Epithelial cell of esophagus (primary cell): ENCODE data around the gene TNNT3.
"Not testable (repeated sequence)": the region's sequence is repeated elsewhere in the genome, so short reads cannot be mapped to it uniquely, and the experiment has no call there.

Experiments
- DNase-seq: peaks from one replicate; pipeline ENCODE4 v3.0.0; 2010; ENCODE audit warnings: low read depth
- H3K4me3 ChIP-seq: 2 replicates; pipeline ENCODE4 v1.5.1; 2011; ENCODE audit warnings: mild to moderate bottlenecking, low read length, control low read depth
- TF ChIP-seq, protein P1 (sequence below): IDR thresholded peaks from 2 replicates; pipeline ENCODE4 v1.5.1; 2011; ENCODE audit warnings: low read depth, mild to moderate bottlenecking, low read length, control low read depth, inconsistent platforms; ENCODE audit not compliant: insufficient read depth; ENCODE audit errors: missing control alignments

The TNNT3 gene

DNA sequence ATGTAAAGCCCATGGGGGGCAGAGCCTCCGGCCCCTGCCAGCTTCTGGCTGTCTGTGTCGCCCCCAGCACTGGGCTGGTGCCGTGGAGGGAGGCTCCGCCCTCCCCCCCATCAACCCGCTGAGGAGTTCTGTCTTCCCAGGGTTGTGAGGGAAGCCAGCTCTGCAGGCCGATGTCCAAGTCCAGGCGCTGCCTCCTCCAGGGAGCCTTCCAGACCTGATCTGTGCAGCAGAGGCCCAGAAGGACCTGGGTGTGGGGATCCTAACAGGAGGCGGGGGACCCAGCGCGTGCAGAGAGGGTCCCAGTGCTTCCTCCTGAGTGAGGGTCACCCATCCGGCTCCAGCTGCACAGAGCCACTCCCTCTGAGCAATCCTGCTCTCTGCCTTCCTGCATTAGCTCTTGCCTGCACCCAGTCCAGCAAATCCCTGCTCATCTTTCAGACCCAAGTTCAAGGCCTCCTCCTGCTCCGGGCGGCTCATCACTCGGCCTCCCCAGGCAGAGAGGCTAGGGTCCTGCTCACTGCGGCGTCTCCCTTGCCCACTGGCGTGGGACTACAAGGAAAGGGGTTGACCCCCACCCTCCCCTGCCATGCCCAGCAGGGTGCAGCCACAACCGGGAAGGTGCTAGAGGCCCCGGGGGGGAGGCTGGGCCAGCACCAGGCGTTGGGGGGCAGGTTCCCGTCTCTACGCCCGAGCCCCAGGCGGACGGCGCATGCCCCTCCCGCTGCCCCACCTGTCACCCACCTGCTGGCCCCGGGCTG lies 44.2 kb upstream of the TNNT3 start:
- DNase-seq: no peak
- no peak overlapping the region for H3K4me3 ChIP-seq
- TF ChIP-seq, protein P1, sequence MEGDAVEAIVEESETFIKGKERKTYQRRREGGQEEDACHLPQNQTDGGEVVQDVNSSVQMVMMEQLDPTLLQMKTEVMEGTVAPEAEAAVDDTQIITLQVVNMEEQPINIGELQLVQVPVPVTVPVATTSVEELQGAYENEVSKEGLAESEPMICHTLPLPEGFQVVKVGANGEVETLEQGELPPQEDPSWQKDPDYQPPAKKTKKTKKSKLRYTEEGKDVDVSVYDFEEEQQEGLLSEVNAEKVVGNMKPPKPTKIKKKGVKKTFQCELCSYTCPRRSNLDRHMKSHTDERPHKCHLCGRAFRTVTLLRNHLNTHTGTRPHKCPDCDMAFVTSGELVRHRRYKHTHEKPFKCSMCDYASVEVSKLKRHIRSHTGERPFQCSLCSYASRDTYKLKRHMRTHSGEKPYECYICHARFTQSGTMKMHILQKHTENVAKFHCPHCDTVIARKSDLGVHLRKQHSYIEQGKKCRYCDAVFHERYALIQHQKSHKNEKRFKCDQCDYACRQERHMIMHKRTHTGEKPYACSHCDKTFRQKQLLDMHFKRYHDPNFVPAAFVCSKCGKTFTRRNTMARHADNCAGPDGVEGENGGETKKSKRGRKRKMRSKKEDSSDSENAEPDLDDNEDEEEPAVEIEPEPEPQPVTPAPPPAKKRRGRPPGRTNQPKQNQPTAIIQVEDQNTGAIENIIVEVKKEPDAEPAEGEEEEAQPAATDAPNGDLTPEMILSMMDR: no peak

DNA sequence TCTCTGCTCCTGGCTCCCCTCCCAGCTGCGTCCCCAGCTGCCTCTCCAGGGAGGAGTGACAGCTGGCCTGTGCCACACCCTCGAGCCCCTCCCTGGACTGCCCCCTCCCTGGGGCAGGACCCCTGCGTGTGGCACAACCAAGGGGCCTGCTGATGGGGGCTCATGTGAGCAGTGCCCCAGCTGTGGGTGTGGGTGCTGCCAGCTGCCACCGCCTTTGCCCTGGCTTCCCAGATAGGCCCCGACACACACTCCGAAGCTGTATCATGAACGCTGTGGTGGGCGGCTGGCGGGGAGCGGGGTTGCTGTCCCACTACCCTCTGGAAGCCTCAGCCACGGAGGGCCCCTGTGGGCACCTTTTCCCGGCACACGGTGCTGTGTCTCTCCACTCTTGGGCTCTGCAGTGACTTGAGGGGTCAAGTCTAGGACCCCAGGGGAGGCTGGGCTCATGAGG lies 43.6 kb upstream of the TNNT3 start:
- DNase-seq, H3K4me3 ChIP-seq: not testable (repeated sequence)

DNA sequence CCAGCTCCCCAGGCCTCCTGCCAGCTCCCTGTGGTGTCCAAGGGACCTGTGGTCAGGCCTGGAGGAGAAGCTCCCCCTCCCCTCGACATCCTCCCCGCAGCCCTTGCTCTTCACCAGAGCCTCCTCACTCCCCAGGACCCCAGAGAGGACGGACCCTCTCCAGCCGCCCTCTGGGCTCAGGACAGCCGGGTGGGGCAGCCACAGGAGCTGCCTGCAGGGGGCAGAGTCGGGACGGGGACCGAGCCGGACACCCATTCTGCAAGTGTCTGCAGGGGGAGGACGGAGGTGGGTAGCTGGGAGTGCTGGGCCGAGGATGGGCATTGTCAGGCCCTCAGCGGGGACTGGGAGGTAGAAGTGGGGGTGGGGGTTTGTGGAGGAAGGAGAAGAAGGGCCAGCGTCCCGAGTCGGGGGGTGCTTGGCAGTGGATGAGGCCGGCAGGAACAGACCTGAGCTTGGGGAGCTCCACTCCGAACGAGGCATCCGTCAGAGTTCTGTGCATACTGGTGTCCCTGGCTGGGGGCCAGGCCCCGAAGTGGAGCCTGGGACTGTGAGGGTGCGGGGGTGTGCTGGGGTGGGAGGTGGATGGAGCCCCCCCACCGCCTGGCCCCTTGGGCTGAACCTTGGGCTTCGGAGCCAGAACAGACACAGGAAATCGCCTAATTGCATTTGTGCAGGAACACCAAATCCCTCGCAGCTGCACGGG lies 43.0 kb upstream of the TNNT3 start:
- no peak overlapping the region for H3K4me3 ChIP-seq
- TF ChIP-seq, protein P1: peak; percentile 50
- DNase-seq: peak; percentile 46

DNA sequence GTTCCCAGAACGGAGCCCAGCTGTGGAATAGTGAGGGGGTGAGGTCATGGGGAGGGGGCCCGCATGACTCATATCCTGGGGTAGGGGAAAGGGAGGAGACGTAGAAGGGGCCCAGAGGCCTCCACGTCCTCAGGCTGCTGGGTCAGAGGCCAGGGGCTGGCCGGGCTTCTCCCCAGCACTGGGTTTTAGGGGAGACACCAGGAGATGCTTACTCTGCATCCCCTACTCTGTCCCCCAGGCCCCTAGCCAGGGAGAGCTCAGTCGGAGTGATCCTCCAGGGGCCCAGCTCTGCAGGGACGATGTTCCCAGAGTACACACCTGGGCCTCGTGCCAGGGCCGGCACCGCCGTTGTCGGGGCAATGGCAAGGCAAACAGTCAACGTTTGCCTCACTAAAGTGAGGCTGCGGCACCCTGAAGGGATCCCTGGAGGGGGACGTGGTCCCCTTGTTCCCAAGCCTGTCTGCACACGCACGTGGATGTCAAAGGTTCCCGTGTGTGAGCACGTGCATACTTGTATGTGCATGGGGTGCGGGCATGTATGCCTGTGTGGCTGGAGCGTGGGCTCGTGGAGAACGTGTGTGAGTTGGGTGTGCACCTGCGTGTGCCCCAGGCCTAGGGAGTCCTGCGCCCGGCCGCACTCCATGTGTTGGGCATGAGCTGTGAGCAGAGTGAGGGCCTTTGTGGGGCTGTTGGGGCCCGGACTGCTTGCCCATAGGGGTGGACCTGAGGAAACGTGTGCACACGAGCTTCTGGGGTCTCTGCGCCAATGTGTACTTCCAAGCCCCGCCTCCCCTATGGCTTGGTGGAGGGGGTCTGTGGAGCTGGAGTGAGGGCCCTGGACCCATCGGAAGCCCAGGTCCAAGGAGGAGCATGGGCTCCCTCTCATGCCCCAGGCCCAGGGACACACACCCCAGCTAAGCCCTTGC lies 42.0 kb upstream of the TNNT3 start:
- no peak overlapping the region for H3K4me3 ChIP-seq
- TF ChIP-seq, protein P1: no peak
- peak; percentile 48 for DNase-seq

DNA sequence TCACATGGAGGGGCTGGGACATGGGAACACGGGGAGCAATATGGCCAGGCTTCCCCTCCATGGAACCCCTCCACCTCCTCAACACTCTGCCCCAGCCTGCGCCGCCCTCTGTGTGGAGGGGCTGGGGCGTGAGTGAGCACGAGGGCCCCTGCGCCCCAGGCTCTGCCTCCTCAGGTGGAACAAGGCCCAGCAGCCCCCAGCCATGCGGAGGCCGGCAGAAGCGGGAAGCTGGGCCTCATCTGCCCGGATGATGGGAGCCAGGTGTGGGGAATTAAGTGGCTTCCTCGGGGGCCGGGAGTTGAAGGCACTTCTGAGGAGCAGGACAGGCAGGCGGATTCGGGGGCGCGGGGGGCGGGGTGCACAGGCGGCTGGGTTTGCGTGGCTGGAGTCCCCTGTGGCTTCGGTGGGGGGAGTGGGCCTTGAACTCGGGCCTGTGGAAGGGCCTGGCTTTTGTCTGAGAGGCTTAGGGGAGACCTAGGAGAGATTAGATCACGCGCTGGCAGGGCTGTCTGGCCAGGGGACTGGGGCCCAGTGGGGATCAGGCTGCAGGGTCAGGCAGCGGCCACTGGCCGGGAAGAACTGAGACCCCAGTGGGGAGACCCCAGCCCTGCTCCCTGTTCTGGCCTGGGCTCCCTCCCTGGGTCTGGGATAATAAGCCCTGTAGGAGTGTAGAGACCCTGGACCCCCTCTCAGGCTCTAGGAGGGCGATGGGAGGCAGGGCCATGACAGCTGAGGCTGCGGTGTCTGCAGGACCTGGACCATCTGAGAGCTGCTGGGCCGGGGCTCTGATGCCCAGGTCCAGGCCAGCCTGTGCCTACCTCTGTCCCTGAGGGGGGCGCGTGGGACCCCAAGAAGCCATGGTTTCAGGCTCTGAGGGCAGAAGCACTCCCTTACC lies 41.1 kb upstream of the TNNT3 start:
- H3K4me3 ChIP-seq: no peak overlapping the region
- TF ChIP-seq, protein P1: no peak
- no peak for DNase-seq

DNA sequence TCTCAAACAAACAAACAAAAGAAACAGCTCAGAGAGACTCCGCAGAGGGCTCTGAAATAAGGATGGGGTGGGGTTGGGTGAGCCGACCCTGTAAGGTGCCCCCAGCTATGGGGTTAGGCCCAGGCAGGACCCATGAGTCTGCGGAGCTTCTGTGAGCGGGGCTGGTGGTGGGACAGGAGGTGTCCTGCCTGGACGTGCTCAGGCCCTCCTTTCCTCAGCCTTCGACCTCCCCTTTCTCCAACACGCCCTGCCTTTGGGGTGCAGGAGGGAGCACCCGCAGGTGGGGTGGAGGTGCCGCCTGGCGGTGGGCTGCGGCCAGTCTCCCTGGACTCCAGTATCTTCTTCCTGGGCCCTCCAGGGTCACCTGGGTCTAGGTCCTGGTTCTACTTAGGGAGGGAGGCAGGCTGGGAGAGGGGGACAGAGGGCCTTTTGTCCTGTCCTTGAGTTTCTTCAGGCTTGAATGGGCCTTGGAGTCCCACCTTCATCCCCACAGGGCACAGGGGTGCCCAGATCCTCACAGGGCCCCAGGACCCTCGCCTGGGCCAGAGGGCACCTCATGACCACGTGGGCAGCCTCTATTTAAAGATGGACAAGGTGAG lies 40.1 kb upstream of the TNNT3 start:
- no peak overlapping the region for H3K4me3 ChIP-seq
- TF ChIP-seq, protein P1: no peak
- no peak for DNase-seq
